ENCODE data around the gene TRRAP. TPM values are rescaled to one million over a fixed set of nuclear protein-coding genes. Genes with fewer than 3 reads are reported as not detected.

The TRRAP gene
- total and polyA plus RNA-seq, 2 experiments from 2014 or later, result 14.9 to 58.7 TPM

- TF ChIP-seq ZNF462 (CRISPR knock-in tag; IDR thresholded peaks at IDR 0.05) (no peak), ETS1 (IDR thresholded peaks at IDR 0.05) (no peak)
Measured at GRCh38 chr7:98990356-98990755, 112.0 kb downstream of the TRRAP start (continued).

GRCh38 chr7:98991141-98991540 is 112.8 kb downstream of the TRRAP start:
- Histone ChIP-seq H3K27me3 (ENCODE audit: insufficient read depth) (no peaks in the 10 kb centered on the region), H3K4me1 (ENCODE audit: insufficient read depth) (no peaks in the 10 kb centered on the region), H4K20me1 (replicated peaks; ENCODE audit: insufficient read depth) (peaks cover 20% of the 10 kb centered on the region), H3K27ac (ENCODE audit: low read depth) (no peak overlapping the region), H3K4me3 (no peak overlapping the region), H3F3A (replicated peaks; ENCODE audit: low read depth) (no peaks in the 10 kb centered on the region), H3K4me2 (no peak overlapping the region), H3K9me2 (ENCODE audit: insufficient read depth) (no peaks in the 10 kb centered on the region), H3K36me3 (ENCODE audit: insufficient read depth) (peaks cover 33% of the 10 kb centered on the region), H3K79me2 (replicated peaks; ENCODE audit: insufficient read depth) (no peaks in the 10 kb centered on the region), H2AFZ (no peak overlapping the region)
- no peak for DNase-seq (ENCODE audit: low spot score)
- H3K4me1 Mint-ChIP-seq, result no peaks in the 10 kb centered on the region
- H3K27me3 Mint-ChIP-seq (ENCODE audit: insufficient read depth, low read depth, poor library complexity), result peaks cover 13% of the 10 kb centered on the region
- H3K4me3 Mint-ChIP-seq, result no peak overlapping the region
- ATAC-seq, result no peak
- peaks cover 91% of the 10 kb centered on the region for H3K36me3 Mint-ChIP-seq (ENCODE audit: low read depth)
- no peak overlapping the region for H3K27ac Mint-ChIP-seq
- peaks cover 1% of the 10 kb centered on the region; the same call in 1 of the 3 replicates for H3K9me3 Mint-ChIP-seq
- TF ChIP-seq ZNF114 (CRISPR knock-in tag; IDR thresholded peaks at IDR 0.05), result no peak
- TF ChIP-seq CTCF (conservative IDR thresholded peaks at IDR 0.05; ENCODE audit: low read depth in 2 of 2), result no peak
- no peak for TF ChIP-seq JUNB (IDR thresholded peaks at IDR 0.05; ENCODE audit: unreplicated experiment)
- no peak for TF ChIP-seq POLR2AphosphoS5 (IDR thresholded peaks at IDR 0.05; ENCODE audit: low read depth)
- TF ChIP-seq ZNF462 (CRISPR knock-in tag; IDR thresholded peaks at IDR 0.05), result no peak
- no peak for TF ChIP-seq STAT1 (IDR thresholded peaks at IDR 0.05; ENCODE audit: unreplicated experiment)

All from GM23338 (cell line).